ENCODE measurements around the gene DEPDC5. TPM values are rescaled to one million over a fixed set of nuclear protein-coding genes. Genes with fewer than 3 reads are reported as not detected.

DEPDC5 gene
- total RNA-seq, 1 donor from 2014 or later: 32.6 TPM

GRCh38 chr22:31925056-31925455 is 171.2 kb downstream of the DEPDC5 start:
- Mint-ChIP-seq H3K27ac (ENCODE audit: unreplicated experiment) (peak overlapping the region; percentile 7), H3K36me3 (ENCODE audit: low read depth, unreplicated experiment) (peaks cover 4% of the 10 kb centered on the region), H3K27me3 (ENCODE audit: unreplicated experiment) (peaks cover 5% of the 10 kb centered on the region), H3K9me3 (ENCODE audit: unreplicated experiment) (no peaks in the 10 kb centered on the region), H3K4me1 (ENCODE audit: unreplicated experiment) (peaks cover 21% of the 10 kb centered on the region), H3K4me3 (ENCODE audit: unreplicated experiment) (peak overlapping the region; percentile 1)
- no peak for DNase-seq (ENCODE audit: low spot score)
- TF ChIP-seq CTCF (IDR thresholded peaks at IDR 0.05; ENCODE audit: unreplicated experiment): no peak

GRCh38 chr22:31926024-31926423 is 172.2 kb downstream of the DEPDC5 start:
- Mint-ChIP-seq H3K27ac (ENCODE audit: unreplicated experiment) (no peak overlapping the region), H3K9me3 (ENCODE audit: unreplicated experiment) (no peaks in the 10 kb centered on the region), H3K27me3 (ENCODE audit: unreplicated experiment) (peaks cover 8% of the 10 kb centered on the region), H3K4me3 (ENCODE audit: unreplicated experiment) (no peak overlapping the region), H3K36me3 (ENCODE audit: low read depth, unreplicated experiment) (peaks cover 4% of the 10 kb centered on the region), H3K4me1 (ENCODE audit: unreplicated experiment) (peaks cover 16% of the 10 kb centered on the region)
- no peak for DNase-seq (ENCODE audit: low spot score)
- TF ChIP-seq CTCF (IDR thresholded peaks at IDR 0.05; ENCODE audit: unreplicated experiment): no peak

- peaks cover 4% of the 10 kb centered on the region for H3K36me3 Mint-ChIP-seq (ENCODE audit: low read depth, unreplicated experiment)
- no peaks in the 10 kb centered on the region for H3K9me3 Mint-ChIP-seq (ENCODE audit: unreplicated experiment)
- DNase-seq (ENCODE audit: low spot score): no peak
- H3K4me1 Mint-ChIP-seq (ENCODE audit: unreplicated experiment): peaks cover 25% of the 10 kb centered on the region
- peaks cover 8% of the 10 kb centered on the region for H3K27me3 Mint-ChIP-seq (ENCODE audit: unreplicated experiment)
- no peak overlapping the region for H3K4me3 Mint-ChIP-seq (ENCODE audit: unreplicated experiment)
- no peak overlapping the region for H3K27ac Mint-ChIP-seq (ENCODE audit: unreplicated experiment)
- TF ChIP-seq CTCF (IDR thresholded peaks at IDR 0.05; ENCODE audit: unreplicated experiment): no peak
These were observed 173.2 kb downstream of the DEPDC5 start for GRCh38 chr22:31926969-31927368.

GRCh38 chr22:31927562-31927961 is 173.7 kb downstream of the DEPDC5 start:
- no peak overlapping the region for H3K27ac Mint-ChIP-seq (ENCODE audit: unreplicated experiment)
- TF ChIP-seq CTCF (IDR thresholded peaks at IDR 0.05; ENCODE audit: unreplicated experiment): no peak
- no peak for DNase-seq (ENCODE audit: low spot score)
- no peak overlapping the region for H3K4me3 Mint-ChIP-seq (ENCODE audit: unreplicated experiment)
- no peaks in the 10 kb centered on the region for H3K9me3 Mint-ChIP-seq (ENCODE audit: unreplicated experiment)
- H3K4me1 Mint-ChIP-seq (ENCODE audit: unreplicated experiment): peaks cover 25% of the 10 kb centered on the region
- H3K36me3 Mint-ChIP-seq (ENCODE audit: low read depth, unreplicated experiment): peaks cover 4% of the 10 kb centered on the region
- H3K27me3 Mint-ChIP-seq (ENCODE audit: unreplicated experiment): peaks cover 8% of the 10 kb centered on the region

- DNase-seq (ENCODE audit: low spot score): no peak
- TF ChIP-seq CTCF (IDR thresholded peaks at IDR 0.05; ENCODE audit: unreplicated experiment): no peak
- peaks cover 8% of the 10 kb centered on the region for H3K27me3 Mint-ChIP-seq (ENCODE audit: unreplicated experiment)
- H3K4me1 Mint-ChIP-seq (ENCODE audit: unreplicated experiment): peaks cover 27% of the 10 kb centered on the region
- no peak overlapping the region for H3K4me3 Mint-ChIP-seq (ENCODE audit: unreplicated experiment)
- no peaks in the 10 kb centered on the region for H3K9me3 Mint-ChIP-seq (ENCODE audit: unreplicated experiment)
- no peak overlapping the region for H3K27ac Mint-ChIP-seq (ENCODE audit: unreplicated experiment)
- peaks cover 4% of the 10 kb centered on the region for H3K36me3 Mint-ChIP-seq (ENCODE audit: low read depth, unreplicated experiment)
These were observed 175.5 kb downstream of the DEPDC5 start for GRCh38 chr22:31929167-31929930.
